ENCODE data around the gene STK10.

STK10 gene

DNA sequence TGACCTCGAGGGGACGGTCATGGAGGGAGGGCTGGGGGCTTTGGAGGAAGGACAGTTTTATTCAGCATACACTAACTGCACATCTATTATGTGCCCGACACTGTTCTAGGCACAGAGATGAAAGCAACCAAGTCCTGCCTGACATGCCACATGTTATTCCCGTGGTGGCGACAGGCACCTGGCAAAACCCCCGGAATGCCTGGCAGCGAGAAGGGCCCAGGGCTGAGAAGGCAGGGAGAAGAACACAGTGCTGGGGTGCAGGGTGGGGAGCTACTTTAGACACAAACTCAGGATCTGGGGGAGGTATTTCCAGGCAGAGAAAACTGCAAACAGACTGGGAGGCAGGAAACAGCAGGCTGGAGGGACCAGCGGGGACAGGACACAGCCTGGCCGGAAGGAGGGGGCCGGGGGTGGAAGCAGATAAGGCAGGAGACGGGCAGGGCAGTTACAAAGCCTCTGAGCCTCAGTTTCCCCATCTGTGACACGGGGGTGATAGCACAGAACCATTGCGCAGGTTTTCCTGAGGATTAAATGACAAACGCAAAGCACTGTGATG, 77.7 kb downstream of the STK10 start:
- no peak for DNase-seq (ENCODE audit: low read depth in 3 of 3)

DNA sequence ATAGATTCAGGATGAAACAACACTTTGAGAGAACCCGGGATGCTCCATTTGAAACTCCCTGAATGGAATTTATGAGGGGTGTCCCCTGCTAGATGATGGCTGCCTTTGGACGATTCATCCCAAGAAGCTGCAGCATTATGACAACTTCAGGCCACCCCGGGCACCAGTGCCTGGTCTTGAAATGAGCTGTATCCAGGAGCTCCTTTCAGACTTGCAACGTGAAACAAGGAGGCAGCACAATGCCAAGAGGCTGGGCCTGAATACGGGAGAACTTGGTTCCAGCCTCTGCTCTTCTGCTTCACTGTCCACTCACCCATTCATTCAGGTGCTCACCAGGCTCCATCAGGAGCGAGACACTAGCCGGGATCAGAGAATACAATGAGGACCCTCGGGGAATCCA, 78.3 kb downstream of the STK10 start:
- no peak for DNase-seq (ENCODE audit: low read depth in 3 of 3)

DNA sequence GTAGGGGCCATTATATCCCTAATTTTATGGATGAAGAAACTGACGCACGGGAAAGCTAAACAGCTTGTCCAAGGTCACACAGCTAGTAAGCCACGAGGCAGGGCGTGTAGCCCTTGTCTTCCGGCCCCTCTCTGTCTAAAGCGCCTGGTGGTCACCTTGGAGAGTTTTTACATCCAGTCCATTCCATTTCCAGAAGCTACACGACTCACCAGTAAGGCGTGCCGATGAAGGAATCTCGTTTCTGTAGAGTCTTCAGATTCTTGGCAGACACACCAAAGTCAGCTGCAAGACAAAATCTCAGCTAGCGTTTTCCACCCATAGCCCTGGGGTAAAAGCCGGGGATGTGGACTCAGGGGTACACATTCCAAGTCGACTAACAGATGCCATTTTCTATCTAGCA, 80.5 kb downstream of the STK10 start:
- no peak for DNase-seq (ENCODE audit: low read depth in 3 of 3)

DNA sequence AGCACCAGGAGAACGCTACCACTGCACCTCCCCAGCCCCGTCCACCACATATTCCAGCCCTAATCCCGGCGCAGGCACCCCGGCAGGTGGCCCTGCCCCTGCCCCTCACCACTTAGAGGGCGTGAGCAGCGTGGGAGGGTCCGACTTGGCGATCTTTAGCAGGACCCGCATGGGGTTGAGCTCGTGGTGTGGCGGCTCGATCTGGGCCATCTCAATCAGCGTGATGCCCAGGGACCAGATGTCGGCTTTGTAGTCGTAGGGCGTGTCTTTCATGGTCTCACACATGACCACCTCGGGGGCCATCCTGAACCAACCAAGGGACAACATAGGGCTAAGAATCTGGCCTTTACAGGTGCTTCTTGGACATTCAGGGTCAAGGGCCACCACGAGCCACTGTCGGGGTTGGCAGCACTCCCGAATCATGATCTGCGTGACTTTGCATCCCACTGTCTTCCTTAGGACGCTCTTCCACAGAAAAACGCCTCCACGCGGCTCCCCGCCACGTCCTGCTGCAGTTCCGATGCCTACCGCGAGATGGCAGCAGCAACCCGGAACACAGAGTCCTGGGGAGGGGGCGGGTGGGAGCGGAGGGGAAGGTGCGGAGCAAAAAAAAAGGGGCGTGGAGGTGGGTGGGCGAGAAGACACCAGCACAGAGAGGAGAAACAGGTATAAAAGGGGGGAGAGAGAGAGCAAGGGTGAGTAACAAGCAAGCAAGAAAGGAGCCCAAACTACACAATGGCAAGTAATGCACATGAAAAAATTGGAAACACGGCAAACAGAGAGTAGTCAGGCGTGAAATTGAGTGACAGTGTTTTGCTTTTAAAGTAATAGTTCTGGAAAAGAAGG, 81.3 kb downstream of the STK10 start:
- peak; percentile 51 to 61 (median 56) for DNase-seq (ENCODE audit: low read depth in 3 of 3)

DNA sequence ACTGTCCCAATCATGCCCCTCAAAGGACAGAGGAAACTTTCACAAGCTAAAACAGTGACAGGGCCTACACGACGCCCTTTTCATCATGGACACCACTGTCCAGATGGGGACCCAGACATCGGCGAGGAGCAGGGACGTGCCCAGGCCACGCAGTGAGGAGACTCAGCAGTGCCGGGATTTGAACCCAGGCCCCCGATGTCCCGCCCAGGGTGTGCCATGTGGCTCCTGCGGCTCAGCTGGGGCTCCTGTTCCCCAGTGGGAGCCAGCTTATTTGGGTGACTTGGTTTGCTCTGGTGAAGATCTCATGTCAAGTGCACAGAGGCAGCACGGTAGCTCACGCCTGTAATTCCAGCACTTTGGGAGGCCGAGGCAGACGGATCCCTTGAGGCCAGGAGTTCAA, 82.2 kb downstream of the STK10 start:
- DNase-seq (ENCODE audit: low read depth in 3 of 3) = no peak

DNA sequence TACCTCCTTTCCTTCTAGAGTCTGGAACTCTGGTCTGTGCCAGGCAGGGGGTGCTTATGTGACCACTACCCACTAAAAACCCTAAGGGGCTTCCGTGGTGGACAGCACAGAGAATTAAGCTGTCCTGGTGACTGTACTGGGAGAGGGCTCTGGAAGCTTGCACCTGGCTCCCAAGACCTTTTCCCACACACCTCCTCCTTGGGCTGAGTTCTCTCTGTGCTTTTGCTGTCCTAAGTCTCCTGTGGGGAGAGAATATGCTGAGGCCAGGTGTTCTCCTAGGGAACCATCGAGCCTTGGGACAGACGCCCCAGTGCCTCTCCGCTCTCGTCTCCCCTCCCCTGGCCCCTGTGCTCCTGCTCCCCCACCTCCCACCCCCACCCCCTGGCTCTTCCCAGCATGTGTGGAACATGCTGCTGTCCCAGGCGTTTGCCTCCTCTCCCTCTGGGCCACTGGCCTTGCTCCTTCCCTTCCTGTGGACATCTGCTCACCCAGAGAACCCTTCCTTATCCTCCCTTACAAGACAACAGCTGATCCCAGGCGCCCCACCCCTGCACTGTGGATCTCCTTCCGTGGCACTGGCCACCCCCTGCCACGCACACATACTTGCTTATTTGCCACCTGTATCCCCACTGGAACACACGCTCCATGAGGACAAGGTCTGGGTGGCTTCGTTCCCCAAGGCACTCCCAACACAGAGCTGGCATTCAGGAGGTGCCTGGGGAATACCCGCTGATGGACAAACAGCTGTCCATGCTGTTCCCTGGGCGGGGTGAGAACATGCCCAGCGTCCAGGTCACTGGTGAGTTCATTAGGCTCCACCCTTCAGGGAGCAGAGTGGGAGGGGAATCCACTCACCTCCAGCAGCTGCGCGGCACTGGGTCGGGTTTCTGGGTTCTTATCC, 83.0 kb downstream of the STK10 start:
- DNase-seq (ENCODE audit: low read depth in 3 of 3) = no peak

DNA sequence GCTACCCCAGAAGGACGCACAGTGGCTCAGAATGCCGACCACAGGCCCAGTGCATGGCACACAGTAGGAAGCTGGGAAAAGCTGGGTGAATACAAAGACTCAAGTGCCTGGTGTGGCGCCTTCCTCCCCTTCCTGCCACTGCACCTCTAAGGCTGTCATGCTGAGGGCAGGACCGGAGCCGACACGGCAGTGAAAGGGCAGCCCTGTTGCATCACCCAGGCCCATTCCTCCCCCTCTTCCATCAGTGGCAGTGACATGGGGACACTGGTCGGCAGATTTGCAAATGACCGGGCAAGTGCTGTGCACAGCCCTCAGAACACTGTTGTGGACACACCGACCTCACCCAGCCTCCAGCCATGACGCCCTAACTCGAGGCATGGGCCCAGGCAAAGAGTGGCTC, 84.0 kb downstream of the STK10 start:
- DNase-seq (ENCODE audit: low read depth in 3 of 3) = no peak

DNA sequence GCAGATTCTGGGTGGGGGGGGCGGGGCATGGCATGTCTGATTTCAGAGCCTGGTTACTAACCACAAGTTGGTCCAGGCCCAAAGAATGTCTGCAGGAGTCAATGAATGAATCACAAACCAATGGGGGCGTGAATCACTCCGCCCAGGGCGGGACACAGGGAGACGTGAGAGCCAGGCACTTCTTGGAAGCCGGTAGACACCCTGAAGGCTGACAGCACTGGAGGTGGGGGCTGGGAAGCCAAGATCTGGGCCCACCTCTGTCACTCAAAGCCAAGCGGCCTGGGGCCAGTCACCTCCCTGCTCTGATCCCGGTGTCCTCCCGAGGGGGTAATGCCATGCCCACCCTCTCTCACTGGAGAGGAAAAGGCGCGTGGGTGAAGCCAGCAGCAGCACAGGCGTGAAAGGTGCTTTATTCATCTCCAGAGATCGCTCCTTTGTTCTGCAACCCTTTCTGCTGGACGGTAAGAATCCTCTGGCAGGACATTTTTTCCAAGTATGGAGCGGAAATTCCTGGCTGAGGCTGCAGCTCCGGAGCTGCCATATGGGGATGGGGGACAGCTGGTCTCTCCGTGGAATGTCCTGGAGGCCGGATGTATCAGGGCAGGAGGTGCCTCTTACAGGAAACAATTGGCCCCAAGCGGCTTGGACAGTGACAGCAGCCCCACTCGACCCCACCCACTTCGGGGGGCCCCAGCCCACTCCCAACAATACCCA, 85.0 kb downstream of the STK10 start:
- no peak for DNase-seq (ENCODE audit: low read depth in 3 of 3)

DNA sequence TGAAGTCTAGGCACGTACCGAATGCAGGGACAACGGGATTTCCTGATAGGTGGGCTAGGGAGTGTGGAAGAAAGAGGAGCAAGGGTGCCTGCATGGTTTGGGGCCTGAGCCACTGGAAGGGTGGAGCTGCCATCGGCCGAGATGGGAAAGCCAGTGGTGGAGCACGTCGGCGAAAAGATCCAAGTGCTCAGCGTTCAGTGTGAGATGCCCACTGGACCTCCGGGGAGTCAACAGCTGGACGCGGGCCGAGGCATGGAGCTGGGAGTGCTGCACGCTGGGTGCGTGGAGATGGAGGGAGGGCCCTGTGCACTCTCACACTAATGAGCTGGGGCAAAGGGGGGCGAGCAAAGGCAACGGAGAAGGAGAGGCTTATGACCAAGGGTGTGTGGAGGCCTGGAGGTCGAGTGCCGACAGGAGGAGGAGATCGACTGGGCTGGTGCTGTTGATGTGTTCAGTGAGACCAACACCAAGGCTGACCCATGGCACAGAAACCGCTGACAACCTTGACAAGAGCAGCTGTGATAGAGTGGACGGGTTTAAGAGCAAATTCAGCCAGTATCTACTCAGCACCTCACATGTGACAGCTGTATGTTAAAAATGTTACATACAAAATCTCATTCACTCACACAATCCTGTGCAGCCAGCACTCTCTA, 85.7 kb downstream of the STK10 start:
- no peak for DNase-seq (ENCODE audit: low read depth in 3 of 3)

DNA sequence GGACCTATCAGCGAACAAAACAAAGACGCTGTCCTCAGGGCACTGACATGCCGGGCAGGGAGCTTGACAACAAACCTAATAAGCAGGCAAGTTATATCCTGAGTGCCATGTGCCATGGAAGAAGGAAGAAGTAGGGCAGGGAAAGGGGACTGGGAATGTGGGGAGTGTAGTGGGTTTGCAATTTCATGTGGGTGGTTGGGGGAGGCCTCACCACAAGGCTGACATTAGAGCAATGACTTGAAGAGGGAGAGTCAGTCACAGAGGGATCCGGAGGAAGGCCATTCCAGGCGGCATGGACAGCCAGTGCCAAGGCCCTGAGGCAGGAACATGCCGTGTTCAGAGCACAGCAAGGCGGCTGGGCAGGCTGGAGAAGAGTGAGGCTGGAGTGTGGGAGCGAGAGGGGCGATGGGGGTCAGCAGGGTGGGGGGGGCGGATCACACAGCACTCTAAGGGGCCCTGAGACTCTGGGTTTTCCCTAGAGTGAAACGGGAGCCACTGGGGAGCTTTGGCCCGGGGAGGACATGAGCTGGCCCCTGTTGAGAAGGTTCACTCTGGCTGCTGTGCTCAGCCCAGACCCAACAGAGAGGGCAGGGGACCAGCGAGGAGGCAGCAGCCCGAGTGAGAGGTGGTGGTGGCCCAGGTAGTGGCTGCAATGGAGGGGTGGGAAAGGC, 86.3 kb downstream of the STK10 start:
- DNase-seq (ENCODE audit: low read depth in 3 of 3) = no peak

DNA sequence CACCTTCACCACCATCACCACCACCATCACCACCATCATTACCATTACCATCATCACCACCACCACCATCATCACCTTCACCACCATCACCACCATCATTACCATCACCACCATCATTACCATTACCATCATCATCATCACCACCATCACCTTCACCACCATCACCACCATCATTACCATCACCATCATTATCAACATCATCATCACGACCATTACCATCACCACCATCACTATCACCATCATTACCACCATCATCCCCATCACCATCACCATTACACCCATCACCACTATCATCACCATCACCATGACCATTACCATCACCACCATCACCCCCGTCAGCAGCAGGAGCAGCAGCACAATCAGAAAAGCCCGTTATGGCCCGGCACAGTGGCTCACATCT, 89.1 kb downstream of the STK10 start:
- no peak for DNase-seq (ENCODE audit: low read depth in 3 of 3)

DNA sequence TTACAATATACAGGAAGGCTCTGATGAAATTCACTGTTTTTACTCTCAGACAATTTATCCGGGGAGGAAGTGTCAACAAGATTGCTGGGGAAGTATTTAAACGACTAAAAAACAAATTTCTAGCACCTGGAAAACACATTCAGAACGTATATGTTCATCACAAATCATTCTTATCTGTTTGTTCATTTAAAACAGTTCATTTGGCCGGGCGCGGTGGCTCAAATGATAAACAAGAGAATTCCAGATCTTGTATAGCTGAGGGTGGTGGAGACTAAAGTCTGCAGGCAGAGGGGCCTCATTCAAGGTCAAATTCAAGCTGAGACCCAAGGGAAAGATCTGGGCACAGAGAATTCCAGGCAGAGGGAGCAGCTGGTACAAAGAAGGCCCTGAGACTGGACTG, 90.0 kb downstream of the STK10 start:
- DNase-seq (ENCODE audit: low read depth in 3 of 3) = no peak

DNA sequence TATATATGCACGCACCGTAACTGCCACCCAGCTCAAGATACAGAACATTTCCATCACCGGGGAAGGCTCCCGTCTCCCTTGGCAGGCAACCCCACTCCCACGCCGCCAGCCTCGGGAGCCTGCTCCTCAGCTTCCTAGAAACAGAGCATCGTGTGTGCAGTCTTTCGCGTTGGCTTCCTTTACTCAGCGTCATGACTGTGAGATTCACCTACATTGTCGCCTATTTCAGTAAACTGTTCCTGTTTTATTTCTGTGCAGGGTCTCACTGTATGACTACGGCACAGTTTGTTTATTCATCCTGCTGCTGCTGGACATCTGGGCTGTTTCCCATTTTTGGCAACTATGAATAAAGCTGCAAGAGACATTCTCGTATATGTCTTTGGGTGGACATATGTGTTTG, 90.7 kb downstream of the STK10 start:
- DNase-seq (ENCODE audit: low read depth in 3 of 3) = no peak

DNA sequence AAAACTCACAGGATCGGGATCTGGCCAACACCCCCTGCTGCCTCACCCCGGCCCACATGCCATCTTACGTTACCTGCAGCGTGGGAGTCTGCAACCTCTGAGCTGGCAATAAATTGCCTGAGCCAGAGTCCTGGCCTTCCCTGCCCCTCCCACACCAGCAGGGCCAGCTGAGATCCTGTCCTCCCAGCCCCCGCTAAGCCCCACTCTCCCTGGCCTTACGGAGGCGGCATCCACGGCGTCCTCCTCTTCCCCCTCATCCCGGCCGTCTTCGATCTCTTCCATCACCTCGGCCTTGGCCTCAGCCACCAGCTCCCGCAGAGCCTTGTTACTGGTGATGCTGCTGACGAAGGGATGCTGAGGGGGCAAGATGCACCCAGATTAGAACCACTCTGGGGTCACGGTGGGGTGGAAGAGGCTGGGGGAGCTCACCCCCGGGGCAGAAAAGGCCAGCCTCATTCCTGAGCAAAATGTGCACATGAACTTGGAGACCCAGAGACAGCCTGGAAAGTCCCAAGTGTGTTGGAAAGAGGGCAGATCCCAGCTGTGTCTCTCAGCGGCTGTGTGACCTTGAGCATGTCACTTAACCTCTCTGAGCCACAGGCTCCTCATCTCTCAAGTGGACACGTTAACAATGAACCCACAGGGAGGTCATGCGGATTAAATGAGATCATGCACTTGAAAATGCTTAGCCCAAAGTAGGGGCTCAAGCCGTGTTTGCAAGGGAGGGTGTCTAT, 91.7 kb downstream of the STK10 start:
- DNase-seq (ENCODE audit: low read depth in 3 of 3) = no peak

DNA sequence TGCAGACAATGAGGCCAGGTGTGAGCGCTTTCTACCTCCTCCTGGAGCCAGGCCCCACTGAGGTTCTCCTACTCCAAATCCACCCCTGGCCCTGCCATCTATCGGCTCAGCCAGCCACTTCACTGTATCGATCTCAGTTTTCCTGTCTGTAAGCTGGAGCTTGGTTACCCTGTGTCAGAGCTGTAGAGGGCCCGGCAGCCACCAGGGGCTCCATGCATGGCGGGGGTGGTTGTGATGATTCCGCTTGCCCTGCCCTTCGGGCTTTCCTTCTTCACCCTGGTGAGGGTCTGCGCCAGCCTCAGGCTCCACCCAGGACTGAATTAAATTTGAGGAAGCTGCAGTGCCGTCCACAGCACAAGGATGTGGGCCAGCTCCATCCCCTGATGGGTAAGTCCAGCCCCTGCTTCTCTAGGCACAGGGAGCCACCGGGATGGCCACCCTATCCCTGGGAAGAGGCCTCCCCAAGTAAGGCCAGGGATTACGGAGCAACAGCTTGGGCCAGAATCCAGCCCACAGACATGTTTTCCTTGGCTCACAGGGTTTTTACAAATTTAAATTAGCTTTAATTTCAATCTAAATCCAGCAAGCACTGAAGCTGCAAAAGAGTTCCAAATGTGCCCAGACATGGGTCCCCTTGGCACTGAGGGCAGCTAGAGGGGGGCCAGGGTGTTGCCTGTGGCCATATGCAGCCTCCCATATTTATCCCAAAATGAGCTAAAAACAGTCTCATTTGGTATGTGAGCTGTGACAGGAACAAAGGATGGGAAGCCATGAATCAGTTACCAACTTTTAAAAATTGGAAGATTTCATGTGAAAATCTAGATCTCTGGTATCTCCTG, 92.4 kb downstream of the STK10 start:
- DNase-seq (ENCODE audit: low read depth in 3 of 3) = no peak

DNA sequence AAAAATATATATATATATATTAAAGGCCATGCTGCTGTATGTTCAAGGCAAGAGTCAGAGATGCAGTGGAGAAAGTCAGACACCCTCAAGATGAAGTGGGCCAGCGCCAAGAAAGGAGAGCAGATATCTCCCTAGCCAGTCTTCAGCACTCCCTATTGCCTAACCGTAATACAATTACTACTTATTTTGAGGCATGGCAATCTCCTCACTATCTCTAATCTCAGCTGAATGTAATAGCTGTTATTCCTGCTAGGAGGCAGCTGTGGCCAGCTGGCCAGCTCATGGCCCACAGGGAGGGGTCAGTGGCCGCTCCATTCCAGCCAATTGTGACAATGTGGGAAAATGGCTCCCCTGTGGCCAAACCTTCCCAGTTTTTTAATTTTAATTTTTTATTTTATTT, 94.1 kb downstream of the STK10 start:
- DNase-seq (ENCODE audit: low read depth in 3 of 3) = no peak

DNA sequence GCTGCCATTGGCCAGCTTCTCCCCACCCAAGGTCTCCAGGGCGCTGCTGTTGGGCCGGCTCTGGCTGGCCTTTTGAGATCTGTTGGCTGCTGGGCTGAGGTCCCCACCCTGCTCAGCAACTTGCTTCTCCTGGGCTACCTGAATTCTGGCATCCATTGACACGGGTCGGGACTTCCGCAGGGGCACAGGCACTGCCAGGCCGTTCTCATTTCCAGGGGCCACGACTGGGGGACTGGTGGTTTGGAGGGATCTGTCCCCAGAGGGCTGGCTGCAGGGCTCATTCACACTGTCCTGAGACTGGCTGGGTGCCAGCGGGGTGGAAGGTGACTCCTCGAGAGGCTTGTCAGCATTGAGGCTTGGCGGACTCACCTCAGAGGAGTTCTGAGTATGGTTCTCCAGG, 94.5 kb downstream of the STK10 start:
- no peak for DNase-seq (ENCODE audit: low read depth in 3 of 3)

DNA sequence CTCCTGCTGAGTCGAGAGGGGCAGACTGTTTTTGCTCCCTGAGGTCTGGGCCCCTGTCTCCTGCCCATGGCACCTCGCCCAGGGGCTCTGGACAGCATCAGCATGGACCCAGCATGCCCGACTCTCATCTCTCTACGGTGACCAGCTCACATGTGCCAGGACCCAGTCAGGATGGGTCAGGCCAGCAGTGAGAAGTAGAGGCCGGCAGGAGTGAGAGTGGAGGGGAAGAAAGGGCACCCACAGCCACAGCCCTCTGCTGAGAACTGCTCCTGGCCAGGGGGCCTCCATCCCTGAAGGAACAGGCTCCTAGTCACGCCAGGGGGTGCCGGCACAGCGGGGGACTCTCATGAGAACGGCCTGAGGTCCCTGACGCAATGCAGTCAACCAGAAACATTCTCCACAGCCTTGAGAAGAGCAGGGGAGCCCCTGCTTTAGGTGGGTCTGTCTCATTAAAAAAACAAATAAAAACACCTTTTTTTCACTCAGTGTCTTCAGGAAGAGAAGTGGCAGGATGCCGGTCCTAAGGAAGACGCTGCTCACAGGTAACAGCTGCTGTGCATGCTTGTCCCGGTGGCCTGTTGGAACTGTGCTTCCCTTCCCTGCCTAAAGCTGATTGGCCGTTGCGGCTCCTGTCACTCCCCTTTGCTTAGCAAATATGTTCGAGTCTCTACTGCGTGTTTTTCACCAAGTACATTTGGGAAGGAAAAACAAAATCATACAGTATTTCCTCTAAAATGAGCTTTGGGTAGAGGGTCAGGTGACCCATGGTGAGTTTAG, 95.9 kb downstream of the STK10 start:
- DNase-seq (ENCODE audit: low read depth in 3 of 3) = no peak

Measured in stimulated activated CD4-positive, alpha-beta T cell treated with anti-CD3 and anti-CD28 coated beads, TNF-alpha, amount 100 ng/mL, for 4 hours (primary cell).